ENCODE data around the gene HYDIN.
"Not testable (repeated sequence)": the region's sequence is repeated elsewhere in the genome, so short reads cannot be mapped to it uniquely, and the experiment has no call there.

GRCh38 chr16:71027511-71027910, 203.0 kb downstream of the HYDIN start:
- not testable (repeated sequence) for TF ChIP-seq ESRRG (CRISPR knock-in tag; IDR thresholded peaks at IDR 0.05); ZFP3 (CRISPR knock-in tag; IDR thresholded peaks at IDR 0.05); PPARA (CRISPR knock-in tag; IDR thresholded peaks at IDR 0.05; ENCODE audit: borderline replicate concordance); OSR1 (CRISPR knock-in tag; IDR thresholded peaks at IDR 0.05); RARB (CRISPR knock-in tag; IDR thresholded peaks at IDR 0.05); ZFP30 (CRISPR knock-in tag; IDR thresholded peaks at IDR 0.05); ARNTL (CRISPR knock-in tag; IDR thresholded peaks at IDR 0.05; ENCODE audit: borderline replicate concordance, low read depth); PATZ1 (CRISPR knock-in tag; IDR thresholded peaks at IDR 0.05; ENCODE audit: borderline replicate concordance); BACH2 (CRISPR knock-in tag; IDR thresholded peaks at IDR 0.05; ENCODE audit: borderline replicate concordance); CREB5 (CRISPR knock-in tag; IDR thresholded peaks at IDR 0.05; ENCODE audit: low read depth); CSDC2 (CRISPR knock-in tag; IDR thresholded peaks at IDR 0.05)

All from SK-N-SH treated with all-trans-retinoic acid at 6 μM for 48 hours (cell line).